Measurements from ENCODE around the gene ADO. TPM values are rescaled to one million over a fixed set of nuclear protein-coding genes. Genes with fewer than 3 reads are reported as not detected.

ADO gene
- total and polyA plus RNA-seq, 2 of the 13 experiments (the other 11 are each of a cell fraction or from before 2014, with no cell fraction given) = 8.9 to 15.9 TPM

DNA sequence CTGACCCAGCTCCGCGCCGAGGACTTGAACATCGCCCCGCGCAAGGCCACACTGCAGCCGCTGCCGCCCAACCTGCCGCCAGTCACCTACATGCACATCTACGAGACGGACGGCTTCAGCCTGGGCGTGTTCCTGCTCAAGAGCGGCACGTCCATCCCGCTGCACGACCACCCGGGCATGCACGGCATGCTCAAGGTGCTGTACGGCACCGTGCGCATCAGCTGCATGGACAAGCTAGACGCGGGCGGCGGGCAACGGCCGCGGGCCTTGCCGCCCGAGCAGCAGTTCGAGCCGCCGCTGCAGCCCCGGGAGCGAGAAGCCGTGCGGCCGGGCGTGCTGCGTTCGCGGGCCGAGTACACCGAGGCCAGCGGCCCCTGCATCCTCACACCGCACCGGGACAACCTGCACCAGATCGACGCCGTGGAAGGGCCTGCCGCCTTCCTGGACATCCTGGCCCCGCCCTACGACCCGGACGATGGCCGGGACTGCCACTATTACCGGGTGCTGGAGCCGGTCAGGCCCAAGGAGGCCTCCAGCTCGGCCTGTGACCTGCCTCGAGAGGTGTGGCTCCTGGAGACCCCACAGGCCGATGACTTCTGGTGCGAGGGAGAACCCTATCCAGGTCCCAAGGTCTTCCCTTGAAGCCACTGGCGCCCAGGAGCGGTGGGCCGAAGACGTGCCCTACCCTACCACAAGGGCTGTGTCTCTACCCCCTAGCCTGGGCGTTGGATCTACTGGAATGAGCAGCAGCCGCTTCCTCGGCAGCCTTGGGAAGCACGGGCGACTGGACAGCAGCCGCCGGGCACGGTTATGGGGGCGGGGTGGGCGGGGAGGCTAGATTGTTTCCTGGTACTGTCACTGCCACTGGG is 945 bp downstream of the ADO start (continued):
- TF ChIP-seq, protein P1, sequence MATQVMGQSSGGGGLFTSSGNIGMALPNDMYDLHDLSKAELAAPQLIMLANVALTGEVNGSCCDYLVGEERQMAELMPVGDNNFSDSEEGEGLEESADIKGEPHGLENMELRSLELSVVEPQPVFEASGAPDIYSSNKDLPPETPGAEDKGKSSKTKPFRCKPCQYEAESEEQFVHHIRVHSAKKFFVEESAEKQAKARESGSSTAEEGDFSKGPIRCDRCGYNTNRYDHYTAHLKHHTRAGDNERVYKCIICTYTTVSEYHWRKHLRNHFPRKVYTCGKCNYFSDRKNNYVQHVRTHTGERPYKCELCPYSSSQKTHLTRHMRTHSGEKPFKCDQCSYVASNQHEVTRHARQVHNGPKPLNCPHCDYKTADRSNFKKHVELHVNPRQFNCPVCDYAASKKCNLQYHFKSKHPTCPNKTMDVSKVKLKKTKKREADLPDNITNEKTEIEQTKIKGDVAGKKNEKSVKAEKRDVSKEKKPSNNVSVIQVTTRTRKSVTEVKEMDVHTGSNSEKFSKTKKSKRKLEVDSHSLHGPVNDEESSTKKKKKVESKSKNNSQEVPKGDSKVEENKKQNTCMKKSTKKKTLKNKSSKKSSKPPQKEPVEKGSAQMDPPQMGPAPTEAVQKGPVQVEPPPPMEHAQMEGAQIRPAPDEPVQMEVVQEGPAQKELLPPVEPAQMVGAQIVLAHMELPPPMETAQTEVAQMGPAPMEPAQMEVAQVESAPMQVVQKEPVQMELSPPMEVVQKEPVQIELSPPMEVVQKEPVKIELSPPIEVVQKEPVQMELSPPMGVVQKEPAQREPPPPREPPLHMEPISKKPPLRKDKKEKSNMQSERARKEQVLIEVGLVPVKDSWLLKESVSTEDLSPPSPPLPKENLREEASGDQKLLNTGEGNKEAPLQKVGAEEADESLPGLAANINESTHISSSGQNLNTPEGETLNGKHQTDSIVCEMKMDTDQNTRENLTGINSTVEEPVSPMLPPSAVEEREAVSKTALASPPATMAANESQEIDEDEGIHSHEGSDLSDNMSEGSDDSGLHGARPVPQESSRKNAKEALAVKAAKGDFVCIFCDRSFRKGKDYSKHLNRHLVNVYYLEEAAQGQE (IDR thresholded peaks at IDR 0.05; ENCODE audit: borderline replicate concordance in 1 of 2, low read depth in 1 of 2, low read length in 2 of 2) = peak; percentile 7 to 78; a peak in 3 of 4 replicates
- peak; percentile 68 for TF ChIP-seq ZNF264 (CRISPR knock-in tag; IDR thresholded peaks at IDR 0.05)
- peak; percentile 55; the same call in 1 of the 2 replicates for TF ChIP-seq YEATS4 (CRISPR knock-in tag; IDR thresholded peaks at IDR 0.05; ENCODE audit: borderline replicate concordance)
- peak; percentile 45; the same call in 1 of the 2 replicates for TF ChIP-seq KDM2A (CRISPR knock-in tag; IDR thresholded peaks at IDR 0.05; ENCODE audit: borderline replicate concordance, low read depth)
- no peak; the same call in 1 of the 2 replicates for TF ChIP-seq MAZ (IDR thresholded peaks at IDR 0.05; ENCODE audit: borderline replicate concordance, low read depth, low read length)
- no peak; the same call in 1 of the 2 replicates for TF ChIP-seq MAZ (CRISPR knock-in tag; IDR thresholded peaks at IDR 0.05; ENCODE audit: low read depth)
- peak; percentile 24; the same call in 1 of the 2 replicates for TF ChIP-seq KMT2B (CRISPR knock-in tag; IDR thresholded peaks at IDR 0.05)
- TF ChIP-seq, protein P2, sequence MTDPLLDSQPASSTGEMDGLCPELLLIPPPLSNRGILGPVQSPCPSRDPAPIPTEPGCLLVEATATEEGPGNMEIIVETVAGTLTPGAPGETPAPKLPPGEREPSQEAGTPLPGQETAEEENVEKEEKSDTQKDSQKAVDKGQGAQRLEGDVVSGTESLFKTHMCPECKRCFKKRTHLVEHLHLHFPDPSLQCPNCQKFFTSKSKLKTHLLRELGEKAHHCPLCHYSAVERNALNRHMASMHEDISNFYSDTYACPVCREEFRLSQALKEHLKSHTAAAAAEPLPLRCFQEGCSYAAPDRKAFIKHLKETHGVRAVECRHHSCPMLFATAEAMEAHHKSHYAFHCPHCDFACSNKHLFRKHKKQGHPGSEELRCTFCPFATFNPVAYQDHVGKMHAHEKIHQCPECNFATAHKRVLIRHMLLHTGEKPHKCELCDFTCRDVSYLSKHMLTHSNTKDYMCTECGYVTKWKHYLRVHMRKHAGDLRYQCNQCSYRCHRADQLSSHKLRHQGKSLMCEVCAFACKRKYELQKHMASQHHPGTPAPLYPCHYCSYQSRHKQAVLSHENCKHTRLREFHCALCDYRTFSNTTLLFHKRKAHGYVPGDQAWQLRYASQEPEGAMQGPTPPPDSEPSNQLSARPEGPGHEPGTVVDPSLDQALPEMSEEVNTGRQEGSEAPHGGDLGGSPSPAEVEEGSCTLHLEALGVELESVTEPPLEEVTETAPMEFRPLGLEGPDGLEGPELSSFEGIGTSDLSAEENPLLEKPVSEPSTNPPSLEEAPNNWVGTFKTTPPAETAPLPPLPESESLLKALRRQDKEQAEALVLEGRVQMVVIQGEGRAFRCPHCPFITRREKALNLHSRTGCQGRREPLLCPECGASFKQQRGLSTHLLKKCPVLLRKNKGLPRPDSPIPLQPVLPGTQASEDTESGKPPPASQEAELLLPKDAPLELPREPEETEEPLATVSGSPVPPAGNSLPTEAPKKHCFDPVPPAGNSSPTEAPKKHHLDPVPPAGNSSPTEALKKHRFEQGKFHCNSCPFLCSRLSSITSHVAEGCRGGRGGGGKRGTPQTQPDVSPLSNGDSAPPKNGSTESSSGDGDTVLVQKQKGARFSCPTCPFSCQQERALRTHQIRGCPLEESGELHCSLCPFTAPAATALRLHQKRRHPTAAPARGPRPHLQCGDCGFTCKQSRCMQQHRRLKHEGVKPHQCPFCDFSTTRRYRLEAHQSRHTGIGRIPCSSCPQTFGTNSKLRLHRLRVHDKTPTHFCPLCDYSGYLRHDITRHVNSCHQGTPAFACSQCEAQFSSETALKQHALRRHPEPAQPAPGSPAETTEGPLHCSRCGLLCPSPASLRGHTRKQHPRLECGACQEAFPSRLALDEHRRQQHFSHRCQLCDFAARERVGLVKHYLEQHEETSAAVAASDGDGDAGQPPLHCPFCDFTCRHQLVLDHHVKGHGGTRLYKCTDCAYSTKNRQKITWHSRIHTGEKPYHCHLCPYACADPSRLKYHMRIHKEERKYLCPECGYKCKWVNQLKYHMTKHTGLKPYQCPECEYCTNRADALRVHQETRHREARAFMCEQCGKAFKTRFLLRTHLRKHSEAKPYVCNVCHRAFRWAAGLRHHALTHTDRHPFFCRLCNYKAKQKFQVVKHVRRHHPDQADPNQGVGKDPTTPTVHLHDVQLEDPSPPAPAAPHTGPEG (CRISPR knock-in tag; IDR thresholded peaks at IDR 0.05) = 0 out of 2 replicates have a peak, but pooled peaks have one; percentile 49
- no peak for TF ChIP-seq ZNF180 (CRISPR knock-in tag; IDR thresholded peaks at IDR 0.05; ENCODE audit: borderline replicate concordance, low read depth)
- TF ChIP-seq ZIK1 (CRISPR knock-in tag; IDR thresholded peaks at IDR 0.05; ENCODE audit: borderline replicate concordance, low read depth) = peak; percentile 48; the same call in 1 of the 2 replicates
- TF ChIP-seq PCBP1 (IDR thresholded peaks at IDR 0.05; ENCODE audit: borderline replicate concordance, low read depth, low read length) = no peak
- TF ChIP-seq, protein P3, sequence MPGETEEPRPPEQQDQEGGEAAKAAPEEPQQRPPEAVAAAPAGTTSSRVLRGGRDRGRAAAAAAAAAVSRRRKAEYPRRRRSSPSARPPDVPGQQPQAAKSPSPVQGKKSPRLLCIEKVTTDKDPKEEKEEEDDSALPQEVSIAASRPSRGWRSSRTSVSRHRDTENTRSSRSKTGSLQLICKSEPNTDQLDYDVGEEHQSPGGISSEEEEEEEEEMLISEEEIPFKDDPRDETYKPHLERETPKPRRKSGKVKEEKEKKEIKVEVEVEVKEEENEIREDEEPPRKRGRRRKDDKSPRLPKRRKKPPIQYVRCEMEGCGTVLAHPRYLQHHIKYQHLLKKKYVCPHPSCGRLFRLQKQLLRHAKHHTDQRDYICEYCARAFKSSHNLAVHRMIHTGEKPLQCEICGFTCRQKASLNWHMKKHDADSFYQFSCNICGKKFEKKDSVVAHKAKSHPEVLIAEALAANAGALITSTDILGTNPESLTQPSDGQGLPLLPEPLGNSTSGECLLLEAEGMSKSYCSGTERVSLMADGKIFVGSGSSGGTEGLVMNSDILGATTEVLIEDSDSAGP (CRISPR knock-in tag; IDR thresholded peaks at IDR 0.05; ENCODE audit: borderline replicate concordance) = peak; percentile 71; the same call in 1 of the 2 replicates
- 0 out of 2 replicates have a peak, but pooled peaks have one; percentile 6 for TF ChIP-seq TAF1 (CRISPR knock-in tag; IDR thresholded peaks at IDR 0.05)
- TF ChIP-seq ZNF766 (CRISPR knock-in tag; IDR thresholded peaks at IDR 0.05; ENCODE audit: borderline replicate concordance) = 0 out of 2 replicates have a peak, but pooled peaks have one; percentile 57
- TF ChIP-seq FOSL2 (CRISPR knock-in tag; IDR thresholded peaks at IDR 0.05) = no peak
- no peak for TF ChIP-seq ZNF547 (CRISPR knock-in tag; IDR thresholded peaks at IDR 0.05)
